CD4-positive, alpha-beta T cell treated with Interleukin-15 for 1 hour (primary cell): ENCODE measurements around the gene CEP170B.
"Not testable (repeated sequence)": the region's sequence is repeated elsewhere in the genome, so short reads cannot be mapped to it uniquely, and the experiment has no call there.

Source experiments
- DNase-seq: peaks from one replicate; pipeline ENCODE4 v3.0.0-alpha.2; 2020

CEP170B gene

DNA sequence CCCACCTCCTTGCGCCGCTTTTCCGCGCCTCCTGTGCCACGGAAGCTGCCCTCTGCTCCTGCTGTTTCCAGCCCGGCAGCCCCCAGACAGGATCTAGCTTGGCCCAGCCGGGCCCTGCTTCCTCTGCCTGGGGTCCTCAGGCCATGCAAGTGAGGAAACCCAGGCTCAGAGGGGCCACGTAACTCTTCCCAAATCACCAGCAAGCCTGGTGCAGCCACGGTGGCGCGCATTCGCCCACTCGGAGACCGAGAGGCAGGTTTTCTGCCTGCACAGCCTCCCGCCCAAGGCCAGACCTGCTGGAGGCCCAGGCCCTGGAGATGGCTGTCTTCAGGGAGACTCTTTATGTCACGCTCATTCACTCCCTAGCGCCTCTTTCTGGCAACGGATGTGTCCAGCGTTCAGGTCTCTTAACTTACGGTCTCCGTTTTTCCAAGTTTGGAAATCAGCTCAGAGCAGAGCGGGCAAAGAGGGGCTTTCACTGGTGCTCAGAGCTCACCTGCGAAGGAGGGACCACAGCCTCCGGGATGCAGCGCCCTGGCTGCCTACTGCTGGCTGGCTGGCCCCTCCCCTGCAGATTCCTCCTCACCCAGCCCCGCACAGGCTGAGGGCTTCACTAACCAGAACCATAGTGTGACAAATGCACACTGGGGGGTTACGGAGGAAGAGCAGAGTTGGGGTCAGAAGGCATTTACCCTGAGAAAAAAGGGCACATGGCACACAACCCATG lies 20.6 kb upstream of the CEP170B start:
- DNase-seq = no peak

GRCh38 chr14:104845033-104845666 lies 19.9 kb upstream of the CEP170B start:
- no peak for DNase-seq

GRCh38 chr14:104845834-104846441 lies 19.1 kb upstream of the CEP170B start:
- no peak for DNase-seq

DNA sequence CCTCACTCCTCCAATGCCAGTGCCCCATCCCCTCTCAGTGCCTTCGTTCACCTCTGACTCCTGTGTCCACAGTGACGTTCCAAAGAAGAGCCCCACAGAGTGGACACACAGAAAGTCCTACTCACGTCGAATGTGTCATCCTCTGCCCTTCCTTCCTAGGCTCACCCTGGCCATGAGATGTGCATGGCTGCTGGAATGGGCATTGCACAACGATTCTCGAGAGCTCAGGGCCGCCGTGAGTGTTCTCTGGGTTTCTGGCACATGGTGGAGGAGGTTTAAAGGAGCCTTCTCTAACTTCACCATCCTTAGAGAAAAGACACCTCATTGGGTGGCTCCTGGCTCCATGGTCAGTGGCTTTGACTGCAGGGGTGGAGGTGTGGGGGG lies 12.8 kb upstream of the CEP170B start:
- no peak for DNase-seq

- no peak for DNase-seq
Observed at GRCh38 chr14:104855532-104856090, 9.5 kb upstream of the CEP170B start.

- no peak for DNase-seq
Observed at GRCh38 chr14:104856157-104856868, 8.8 kb upstream of the CEP170B start.

DNA sequence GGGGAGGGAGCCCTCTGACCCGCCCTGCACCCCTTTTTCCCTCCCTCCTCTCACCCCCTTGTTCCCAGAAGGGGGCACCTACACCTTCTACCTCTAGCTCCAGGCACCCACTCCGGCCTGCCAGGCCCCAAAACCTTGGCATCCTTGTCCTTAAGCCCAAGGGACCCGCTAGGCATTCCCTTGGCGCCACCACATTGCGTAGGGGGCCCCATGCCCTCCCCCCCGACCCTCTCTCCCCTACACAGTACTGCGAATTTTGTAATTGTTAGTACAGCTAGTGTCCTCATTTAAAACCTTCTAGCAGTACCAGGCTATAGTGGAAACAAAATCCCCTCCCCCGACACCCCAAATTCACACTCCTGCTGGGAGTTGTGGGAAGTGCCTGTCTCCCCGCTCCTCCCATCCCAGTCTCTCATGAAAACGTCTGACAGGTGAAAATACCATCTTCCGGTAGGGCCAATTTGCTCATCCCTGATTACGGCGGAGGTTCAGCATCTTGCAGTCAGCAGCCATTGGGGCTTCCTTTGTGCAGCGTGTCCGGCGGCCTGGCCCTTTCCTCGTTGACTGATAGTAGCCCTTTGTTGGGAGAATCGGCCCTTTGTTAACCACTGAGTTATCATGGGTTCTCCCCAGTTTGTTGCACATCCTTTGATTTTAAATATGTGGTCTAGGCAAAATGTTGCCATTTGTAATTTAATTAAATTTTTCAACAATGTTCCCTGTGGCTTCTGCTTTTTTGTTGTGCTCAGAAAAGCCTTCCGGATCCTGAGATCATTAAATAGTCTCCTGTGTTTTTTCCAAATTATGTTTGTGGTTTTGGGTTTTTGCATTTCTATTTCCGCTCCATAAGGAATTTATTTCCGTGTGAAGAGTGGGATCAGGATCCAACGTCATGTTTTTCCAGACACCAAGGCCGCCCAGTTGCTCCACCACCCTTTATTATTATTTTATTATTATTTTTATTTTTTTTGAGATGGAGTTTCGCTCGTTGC lies 7.9 kb upstream of the CEP170B start:
- no peak for DNase-seq

DNA sequence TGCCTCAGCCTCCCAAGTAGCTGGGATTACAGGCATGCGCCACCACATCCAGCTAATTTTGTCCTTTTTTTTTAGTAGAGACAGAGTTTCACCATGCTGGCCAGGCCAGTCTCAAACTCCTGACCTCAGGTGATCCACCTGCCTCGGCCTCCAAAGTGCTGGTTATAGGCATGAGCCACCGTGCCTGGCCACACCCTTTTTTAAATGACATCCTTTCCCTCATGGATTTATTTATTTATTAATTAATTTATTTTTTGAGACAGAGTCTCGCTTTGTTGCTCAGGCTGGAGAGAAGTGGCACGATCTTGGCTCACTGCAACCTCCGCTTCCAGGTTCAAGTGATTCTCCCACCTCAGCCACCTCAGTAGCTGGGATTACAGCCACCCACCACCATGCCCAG lies 7.1 kb upstream of the CEP170B start:
- not testable (repeated sequence) for DNase-seq

- DNase-seq = no peak
Observed at GRCh38 chr14:104858811-104859426, 6.1 kb upstream of the CEP170B start.

DNA sequence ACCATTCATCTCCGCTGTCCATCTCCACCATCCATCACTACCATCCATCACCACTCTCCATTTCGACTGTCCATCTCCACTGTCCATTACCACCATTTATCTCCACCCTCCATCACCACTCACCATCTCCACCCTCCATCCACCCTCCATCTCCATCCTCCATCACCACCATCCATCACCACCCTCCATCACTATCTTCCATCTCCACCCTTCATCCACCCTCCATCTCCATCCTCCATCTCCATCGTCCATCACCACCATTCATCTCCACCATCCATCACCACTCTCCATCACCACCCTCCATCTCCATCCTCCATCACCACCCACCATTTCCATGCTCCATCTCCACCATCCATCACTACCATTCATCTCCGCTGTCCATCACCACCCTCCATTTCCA lies 5.2 kb upstream of the CEP170B start:
- no peak for DNase-seq

DNA sequence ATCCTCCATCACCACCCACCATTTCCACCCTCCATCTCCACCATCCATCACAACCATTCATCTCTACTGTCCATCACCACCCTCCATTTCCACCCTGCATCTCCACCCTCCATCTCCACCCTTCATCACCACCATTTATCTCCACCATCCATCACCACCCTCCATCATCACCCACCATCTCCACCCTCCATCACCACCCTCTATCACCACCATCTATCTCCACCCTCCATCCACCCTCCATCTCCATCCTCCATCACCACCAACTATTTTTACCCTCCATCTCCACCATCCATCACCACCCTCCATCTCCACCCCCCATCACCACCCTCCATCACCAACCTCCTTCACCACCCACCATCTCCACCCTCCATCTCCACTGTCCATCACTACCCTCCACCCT lies 4.7 kb upstream of the CEP170B start:
- DNase-seq = no peak

DNA sequence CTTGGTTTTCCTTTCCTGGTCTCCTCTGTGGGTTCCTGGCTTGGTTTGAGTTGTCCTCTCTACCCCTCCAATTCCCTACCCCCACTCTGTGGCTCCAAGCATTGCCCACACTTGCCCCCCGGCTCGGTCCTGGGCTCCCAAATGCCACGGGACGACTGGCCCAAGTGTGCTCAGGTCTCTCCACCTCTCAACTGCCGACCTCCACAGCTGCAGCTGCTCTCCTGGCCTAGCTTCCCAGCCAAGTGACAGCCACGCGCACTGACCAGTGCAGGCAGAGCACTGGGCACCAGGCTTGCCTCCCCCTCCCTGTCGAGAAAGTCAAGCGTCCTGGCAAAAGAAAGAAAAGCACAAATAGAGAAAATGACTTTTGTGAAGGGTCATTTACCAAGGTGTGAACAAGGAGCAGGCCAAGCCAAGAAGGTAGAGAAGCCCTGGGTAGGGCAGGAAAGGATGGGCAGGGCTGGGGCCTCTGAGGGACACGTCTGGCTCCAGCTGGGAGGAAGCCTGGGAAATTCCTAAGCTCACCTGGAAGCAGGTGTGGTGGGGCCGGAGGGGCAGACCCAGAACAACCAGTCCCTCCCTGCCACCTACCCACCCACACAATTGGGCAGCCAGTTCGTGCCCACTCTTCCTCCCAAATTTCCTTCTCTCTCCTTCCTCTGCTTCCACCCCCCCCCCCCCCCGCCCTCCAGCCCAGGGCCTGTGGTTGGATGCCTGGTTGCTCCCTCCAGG lies 1.8 kb upstream of the CEP170B start:
- DNase-seq = no peak

DNA sequence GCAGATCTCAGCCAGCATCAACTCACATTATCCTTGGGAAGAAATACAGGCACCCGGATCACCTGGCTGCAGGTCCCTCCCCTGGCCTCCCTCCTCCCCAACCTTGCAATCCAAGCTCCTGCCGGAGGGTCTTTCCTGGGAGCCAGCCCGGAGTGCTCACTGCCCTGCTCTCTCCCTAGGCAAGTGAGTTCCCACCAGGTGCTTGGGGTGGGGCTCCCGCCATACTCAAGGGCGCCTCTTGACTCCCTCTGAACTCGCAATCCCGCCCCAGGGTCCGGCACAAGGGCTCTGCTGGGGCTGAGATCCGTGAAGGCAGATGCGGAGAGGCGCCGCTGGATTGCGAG lies 1.2 kb upstream of the CEP170B start:
- DNase-seq = no peak

- no peak for DNase-seq
Observed at GRCh38 chr14:104864267-104865080, 594 bp upstream of the CEP170B start.

DNA sequence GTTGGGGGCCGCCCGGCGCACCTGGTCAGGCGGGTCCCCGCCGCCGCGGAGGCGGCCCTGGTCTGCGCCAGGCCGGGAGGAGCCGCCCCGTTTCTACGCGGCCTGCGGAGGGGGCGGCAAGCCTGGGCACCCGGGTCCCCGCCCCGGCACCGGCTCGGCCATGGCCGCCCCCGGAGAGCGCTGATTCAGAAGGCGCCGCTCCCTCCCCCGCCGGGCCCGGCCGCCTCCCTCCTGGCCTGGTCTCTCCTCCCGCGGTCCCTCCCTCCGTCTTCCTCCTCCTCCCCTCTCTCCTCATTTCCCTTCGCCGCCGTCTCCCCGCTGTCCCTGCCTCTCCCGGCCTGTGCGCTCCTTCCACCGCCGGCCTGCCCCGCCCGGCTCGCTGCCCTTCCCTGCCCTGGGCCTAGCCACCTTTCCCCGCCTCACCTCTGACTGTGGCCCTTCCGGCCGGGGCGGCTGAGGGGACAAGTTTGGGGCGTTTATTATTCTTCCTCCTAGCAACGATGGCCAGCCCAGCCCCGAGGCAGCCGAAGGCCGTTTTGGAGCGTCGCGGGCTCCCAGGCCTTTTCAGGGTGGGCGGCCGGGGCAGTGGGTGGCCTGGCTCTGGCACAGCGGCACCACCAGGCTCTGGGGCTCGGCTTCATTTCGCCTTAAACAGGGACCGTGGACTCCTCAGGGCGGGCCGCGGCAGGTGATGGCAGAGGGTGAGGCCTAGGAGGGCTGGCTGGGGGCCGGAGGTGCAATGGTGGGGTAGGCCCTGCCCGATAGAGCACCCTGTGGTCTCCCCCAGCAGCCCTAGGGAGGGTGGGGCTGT lies 768 bp downstream of the CEP170B start:
- DNase-seq = no peak

GRCh38 chr14:104866451-104867370 lies 1.6 kb downstream of the CEP170B start:
- DNase-seq = no peak

DNA sequence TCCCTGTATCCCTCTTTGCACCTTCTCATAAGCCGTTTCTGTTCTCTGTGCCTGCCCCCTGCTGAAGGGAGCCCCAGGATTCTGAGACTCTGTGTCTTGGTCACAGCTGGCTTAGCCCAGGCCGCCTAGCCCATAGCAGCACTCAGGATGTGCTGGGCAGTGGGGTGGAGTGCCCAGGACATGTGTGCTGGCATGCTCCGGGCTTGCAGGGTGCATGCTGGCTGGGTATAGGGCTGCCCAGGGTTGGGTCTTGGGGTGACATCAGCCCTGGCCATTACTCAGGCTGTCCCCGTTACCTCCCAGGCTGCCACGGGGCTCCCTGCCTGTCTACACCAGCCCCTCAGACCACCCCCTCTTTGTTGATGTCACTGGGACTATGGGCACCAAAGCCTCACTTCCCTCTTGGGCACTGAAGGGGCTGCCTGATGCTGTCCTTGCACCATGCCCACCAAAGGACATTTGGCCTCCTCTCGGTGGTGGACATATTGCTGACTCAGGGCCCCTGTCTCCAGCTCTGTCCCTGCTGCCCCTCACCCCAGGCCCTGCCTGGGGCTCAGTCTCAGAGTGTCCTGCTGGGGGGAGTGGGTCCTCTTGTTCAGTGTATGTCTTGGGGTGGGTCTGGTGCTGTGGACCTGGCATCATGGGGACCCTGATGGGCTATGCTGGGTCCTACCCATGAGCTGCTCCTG lies 2.4 kb downstream of the CEP170B start:
- DNase-seq = no peak
